ENCODE measurements around the gene CEP97.

The CEP97 gene

GRCh38 chr3:101778385-101779046, 54.1 kb downstream of the CEP97 start:
- DNase-seq (ENCODE audit: low spot score): no peak
- TF ChIP-seq, protein P1, sequence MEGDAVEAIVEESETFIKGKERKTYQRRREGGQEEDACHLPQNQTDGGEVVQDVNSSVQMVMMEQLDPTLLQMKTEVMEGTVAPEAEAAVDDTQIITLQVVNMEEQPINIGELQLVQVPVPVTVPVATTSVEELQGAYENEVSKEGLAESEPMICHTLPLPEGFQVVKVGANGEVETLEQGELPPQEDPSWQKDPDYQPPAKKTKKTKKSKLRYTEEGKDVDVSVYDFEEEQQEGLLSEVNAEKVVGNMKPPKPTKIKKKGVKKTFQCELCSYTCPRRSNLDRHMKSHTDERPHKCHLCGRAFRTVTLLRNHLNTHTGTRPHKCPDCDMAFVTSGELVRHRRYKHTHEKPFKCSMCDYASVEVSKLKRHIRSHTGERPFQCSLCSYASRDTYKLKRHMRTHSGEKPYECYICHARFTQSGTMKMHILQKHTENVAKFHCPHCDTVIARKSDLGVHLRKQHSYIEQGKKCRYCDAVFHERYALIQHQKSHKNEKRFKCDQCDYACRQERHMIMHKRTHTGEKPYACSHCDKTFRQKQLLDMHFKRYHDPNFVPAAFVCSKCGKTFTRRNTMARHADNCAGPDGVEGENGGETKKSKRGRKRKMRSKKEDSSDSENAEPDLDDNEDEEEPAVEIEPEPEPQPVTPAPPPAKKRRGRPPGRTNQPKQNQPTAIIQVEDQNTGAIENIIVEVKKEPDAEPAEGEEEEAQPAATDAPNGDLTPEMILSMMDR (IDR thresholded peaks at IDR 0.05; ENCODE audit: extremely low read depth, missing control alignments): no peak

DNA sequence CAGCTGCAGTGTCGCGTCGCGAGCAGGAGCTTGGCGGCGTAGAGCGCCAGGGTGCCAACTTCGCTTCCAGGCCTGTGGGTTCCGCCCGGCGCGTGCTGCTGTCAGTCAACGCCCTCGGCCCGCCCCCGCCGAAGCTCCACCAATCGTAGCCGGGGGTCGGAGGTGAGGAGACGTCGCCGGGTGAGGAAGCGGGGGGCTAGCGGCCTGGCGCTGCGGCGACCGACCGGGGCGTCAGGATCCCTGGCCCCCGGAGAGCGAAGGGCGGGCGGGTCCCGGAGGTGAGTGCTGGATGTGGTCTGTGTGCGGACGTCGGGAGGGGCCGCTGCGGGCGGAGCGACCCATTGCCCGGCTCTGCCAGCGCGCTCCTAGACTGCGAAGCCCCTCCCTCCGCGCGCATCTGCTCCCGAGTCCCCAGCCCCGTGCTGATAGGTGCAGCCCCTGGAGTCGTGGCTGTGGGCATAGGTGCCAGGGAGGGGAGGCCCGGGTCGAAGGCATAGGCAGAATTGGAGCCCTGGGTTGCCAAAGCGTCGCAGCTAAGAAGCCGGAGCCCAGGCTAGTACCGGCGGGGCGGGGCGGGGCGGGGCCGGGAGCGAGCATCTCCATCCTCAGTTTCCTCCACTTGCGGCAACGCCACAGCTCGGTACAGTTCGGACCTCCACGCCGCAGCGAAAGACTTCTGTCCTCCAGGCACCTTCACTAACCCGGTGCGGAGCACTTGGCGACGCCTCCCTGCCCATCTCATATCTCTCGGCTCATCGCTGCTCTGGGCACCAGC, 54.8 kb downstream of the CEP97 start, which contains the start of gene NXPE3:
Gene NXPE3, plus strand, starts transcription at position 165 of the 775 bp plus-strand sequence. CDS start 6,386 bp downstream, outside the sequence.
- TF ChIP-seq, protein P1 (IDR thresholded peaks at IDR 0.05; ENCODE audit: extremely low read depth, missing control alignments): no peak
- DNase-seq (ENCODE audit: low spot score): peak; percentile 90

- DNase-seq (ENCODE audit: low spot score): no peak
- TF ChIP-seq, protein P1 (IDR thresholded peaks at IDR 0.05; ENCODE audit: extremely low read depth, missing control alignments): no peak
These were observed 55.5 kb downstream of the CEP97 start for GRCh38 chr3:101779822-101780381.

- no peak for DNase-seq (ENCODE audit: low spot score)
- TF ChIP-seq, protein P1 (IDR thresholded peaks at IDR 0.05; ENCODE audit: extremely low read depth, missing control alignments): no peak
These were observed 56.2 kb downstream of the CEP97 start for GRCh38 chr3:101780661-101781060.

- no peak for DNase-seq (ENCODE audit: low spot score)
- TF ChIP-seq, protein P1 (IDR thresholded peaks at IDR 0.05; ENCODE audit: extremely low read depth, missing control alignments): no peak
These were observed 56.8 kb downstream of the CEP97 start for GRCh38 chr3:101781166-101781565.

DNA sequence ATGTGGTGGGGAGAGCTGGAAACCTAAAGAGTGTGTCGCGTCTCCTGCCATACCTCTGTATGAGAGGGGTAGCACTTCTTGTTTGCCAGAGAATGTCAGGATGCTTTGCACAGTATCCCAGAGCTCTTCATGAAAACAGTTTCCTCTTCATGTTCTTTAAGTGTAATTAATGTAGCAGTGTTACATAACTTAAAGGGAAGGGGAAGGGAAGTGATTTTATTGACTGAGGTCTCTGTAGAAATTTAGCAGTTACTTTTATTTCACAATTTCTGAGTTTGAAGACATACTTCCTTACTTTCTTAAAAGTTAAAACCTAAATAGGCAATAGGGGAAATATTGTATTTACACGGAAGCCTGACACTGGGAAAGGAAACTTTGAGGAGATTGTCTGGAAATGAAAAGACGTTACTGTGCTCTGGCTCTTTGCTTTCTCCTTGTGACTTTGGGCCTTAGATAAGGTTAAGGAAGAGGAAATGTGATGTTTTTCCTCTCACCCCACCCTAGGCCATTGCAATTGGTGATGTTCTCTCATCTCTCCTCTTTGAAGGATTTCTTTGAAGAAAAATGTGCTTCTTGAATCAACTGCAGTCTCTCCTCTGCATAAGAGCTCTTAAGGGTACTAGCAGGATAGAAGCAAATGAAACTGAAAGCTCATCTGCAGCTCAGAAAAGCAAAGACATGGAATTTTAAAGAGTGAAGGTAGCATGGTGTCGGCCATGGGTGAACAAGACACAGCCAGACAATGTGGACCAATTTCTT, 60.6 kb downstream of the CEP97 start:
- no peak for DNase-seq (ENCODE audit: low spot score)
- TF ChIP-seq, protein P1 (IDR thresholded peaks at IDR 0.05; ENCODE audit: extremely low read depth, missing control alignments): no peak
